ENCODE measurements around the gene STOML3.

DNA sequence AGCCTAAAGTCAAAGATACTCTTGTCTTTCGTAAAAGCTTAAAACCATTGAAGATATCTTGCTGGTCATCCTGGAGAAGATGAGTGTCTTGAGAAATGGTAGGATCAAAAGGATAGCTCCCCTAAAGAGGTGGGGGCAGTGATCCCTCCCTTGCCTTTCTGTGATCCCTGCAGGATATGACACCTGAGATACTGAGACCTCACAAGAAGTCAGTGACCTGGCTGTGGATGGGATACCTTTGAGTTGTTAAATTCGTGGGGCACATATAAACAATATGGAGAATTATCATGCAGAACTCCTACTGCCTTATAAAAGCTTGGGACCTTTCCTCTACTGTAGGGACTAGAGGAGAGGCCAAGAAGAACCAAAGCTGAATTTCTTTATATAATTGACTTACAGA lies 21.4 kb downstream of the STOML3 start:
- TF ChIP-seq, protein P1, sequence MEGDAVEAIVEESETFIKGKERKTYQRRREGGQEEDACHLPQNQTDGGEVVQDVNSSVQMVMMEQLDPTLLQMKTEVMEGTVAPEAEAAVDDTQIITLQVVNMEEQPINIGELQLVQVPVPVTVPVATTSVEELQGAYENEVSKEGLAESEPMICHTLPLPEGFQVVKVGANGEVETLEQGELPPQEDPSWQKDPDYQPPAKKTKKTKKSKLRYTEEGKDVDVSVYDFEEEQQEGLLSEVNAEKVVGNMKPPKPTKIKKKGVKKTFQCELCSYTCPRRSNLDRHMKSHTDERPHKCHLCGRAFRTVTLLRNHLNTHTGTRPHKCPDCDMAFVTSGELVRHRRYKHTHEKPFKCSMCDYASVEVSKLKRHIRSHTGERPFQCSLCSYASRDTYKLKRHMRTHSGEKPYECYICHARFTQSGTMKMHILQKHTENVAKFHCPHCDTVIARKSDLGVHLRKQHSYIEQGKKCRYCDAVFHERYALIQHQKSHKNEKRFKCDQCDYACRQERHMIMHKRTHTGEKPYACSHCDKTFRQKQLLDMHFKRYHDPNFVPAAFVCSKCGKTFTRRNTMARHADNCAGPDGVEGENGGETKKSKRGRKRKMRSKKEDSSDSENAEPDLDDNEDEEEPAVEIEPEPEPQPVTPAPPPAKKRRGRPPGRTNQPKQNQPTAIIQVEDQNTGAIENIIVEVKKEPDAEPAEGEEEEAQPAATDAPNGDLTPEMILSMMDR (IDR thresholded peaks at IDR 0.05), result no peak
- no peak for TF ChIP-seq POLR2A (IDR thresholded peaks at IDR 0.05)

Measured in esophagus squamous epithelium (tissue), 4 donors.